HT-29 (cell line): ENCODE results near the gene HDDC3. TPM values are rescaled to one million over a fixed set of nuclear protein-coding genes. Genes with fewer than 3 reads are reported as not detected.
A peak's percentile ranks its signal among the peaks of the same experiment; 100 is the strongest.

Experiments used
- DNase-seq: peaks from one replicate; pipeline ENCODE4 v3.0.0-alpha.2; 2015; ENCODE audit warnings: low spot score
- total RNA-seq: library from RNA; depleted of rRNA; stranded (reverse); fragments of >200 nt; shearing (Covaris generic); gene quantifications from 2 replicates; pipeline ENCODE4 v1.2.3, GENCODE V29; 2014; rRNA removed

Gene HDDC3, protein sequence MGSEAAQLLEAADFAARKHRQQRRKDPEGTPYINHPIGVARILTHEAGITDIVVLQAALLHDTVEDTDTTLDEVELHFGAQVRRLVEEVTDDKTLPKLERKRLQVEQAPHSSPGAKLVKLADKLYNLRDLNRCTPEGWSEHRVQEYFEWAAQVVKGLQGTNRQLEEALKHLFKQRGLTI
- 41.1 and 45.7 TPM in 2 replicates for total RNA-seq

GRCh38 chr15:90931828-90932659, at the start of gene HDDC3:
HDDC3 (minus strand) TSS chr15:90932549; CDS start chr15:90932540, 9 bp downstream.
- peak; percentile 96 for DNase-seq

GRCh38 chr15:90982135-90982534, 49.8 kb upstream of the HDDC3 start:
- DNase-seq, result no peak

DNA sequence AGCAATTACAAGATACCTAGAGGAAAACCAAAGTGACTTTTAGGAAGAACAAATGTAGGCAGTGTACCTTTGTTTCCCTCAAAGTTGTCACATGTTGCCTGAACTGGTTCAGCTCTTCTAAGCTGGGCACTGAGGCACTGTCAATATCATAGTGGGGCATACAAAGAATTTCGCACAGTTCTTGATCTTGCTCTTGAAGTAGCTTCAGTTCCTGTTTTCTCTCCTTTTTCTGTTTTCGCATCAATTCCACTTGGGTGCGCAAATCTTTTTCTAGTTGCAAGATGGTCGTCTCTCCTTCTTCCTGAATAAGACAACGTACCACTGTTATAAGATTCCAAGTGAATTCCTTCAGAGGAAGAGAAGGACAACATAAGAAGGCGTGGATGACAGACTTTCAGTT, 49.3 kb upstream of the HDDC3 start:
- DNase-seq, result no peak

DNA sequence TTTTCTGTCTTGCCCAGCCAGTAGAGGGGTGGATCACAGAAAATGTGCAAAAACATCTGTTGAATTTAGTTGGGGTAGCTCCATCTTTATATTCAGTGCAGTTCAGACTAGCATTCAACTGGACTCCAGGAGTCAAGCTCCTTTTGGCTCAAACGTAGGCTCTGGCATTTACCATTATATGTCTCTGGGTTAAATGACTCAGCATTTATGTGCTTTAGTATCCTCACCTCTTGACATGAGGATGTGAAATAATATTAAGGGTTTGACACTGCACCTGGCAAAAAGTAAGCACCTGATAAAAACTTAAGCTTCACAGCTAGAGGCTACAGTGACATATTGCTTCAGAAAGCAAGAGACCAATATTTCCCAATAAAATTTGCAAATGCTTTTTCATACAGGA, 47.2 kb upstream of the HDDC3 start:
- no peak for DNase-seq

- no peak for DNase-seq
Measured at GRCh38 chr15:90974216-90974615, 41.9 kb upstream of the HDDC3 start.

GRCh38 chr15:90972133-90972532, 39.8 kb upstream of the HDDC3 start:
- DNase-seq, result no peak

GRCh38 chr15:90970274-90970673, 37.9 kb upstream of the HDDC3 start:
- DNase-seq, result no peak

GRCh38 chr15:90968434-90968833, 36.1 kb upstream of the HDDC3 start:
- no peak for DNase-seq

GRCh38 chr15:90967206-90967605, 34.9 kb upstream of the HDDC3 start:
- no peak for DNase-seq

DNA sequence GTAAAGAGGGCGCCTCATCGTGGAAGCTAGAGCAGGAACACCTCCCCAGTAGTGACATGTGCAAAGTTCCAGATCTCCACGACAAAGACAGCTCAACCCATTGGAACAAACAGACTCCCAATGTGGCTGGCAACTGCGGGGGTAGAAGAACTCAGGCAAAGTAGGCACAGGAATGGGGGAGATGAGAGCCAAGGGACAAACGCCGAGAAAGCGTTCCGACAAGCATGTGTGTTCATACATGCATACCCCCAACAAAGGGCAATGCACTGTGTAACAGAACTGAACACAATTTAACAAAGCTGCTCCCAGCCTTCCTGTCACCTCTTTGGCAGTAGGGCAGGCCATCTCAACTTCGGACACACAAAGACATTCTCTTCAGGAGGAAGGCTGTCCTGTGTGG, 33.9 kb upstream of the HDDC3 start:
- no peak for DNase-seq

- DNase-seq, result no peak
Measured at GRCh38 chr15:90962021-90962420, 29.7 kb upstream of the HDDC3 start.

DNA sequence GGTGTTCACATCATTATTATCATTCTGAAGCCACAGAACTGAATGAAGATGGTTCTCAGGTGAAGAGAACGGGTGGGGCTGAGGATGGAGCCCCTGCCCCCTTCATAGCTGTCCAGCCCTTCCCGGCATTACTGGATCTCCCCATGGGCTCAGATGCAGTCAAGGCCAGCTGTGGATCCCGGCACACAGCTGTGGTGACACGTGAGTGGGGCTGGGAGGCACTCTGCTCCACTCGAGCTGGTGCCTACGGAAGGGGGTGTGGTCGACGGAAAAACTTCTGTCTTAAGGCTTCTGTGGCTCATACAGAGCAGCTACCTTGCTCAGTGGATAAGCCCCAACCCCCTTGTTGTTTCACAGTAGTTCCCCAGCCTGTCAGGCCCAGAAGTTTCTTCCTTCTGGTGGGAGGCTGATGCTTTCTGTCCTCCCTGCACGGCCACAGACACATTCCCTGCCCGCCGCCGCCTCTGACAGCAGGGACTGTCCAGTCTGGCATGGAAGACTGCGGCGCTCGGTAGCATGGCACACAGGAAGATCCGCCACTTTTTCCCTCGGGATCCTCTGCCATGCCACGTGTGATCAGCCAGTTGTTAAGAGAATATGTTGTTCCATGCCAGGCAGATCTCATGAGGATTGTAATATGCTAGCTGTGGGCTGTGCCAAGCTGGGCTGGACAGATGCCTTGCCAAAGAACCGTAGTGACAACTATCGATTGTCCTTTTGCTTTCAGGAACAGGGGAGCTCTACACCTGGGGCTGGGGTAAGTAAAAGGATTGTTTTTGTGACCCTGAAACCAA, 28.1 kb upstream of the HDDC3 start:
- no peak for DNase-seq

GRCh38 chr15:90959894-90960293, 27.5 kb upstream of the HDDC3 start:
- DNase-seq, result no peak

GRCh38 chr15:90959028-90959595, 26.8 kb upstream of the HDDC3 start:
- DNase-seq, result no peak

DNA sequence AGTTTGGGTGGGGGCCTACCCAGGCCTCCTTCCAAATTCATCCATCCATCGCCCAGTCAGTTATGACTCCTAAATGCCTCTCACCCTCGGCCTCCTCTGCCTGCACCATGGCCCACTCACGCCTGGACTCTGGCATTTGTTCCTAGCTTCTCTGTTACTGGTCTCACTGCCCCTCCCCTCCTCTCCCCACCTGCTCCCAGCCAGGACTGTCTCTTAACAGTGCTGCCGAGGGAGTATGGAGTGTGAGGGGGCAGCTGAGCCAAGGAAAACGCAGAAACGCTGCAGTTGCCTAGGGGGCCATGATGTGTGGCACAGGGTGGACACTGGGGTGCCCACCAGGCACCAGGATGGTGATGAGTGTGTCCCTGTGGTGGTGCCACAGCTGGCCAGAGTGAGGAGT, 25.4 kb upstream of the HDDC3 start:
- no peak for DNase-seq

GRCh38 chr15:90957031-90957790, 24.9 kb upstream of the HDDC3 start:
- DNase-seq, result no peak

- DNase-seq, result peak; percentile 79
Measured at GRCh38 chr15:90956274-90957030, 24.1 kb upstream of the HDDC3 start.

- DNase-seq, result peak; percentile 68
Measured at GRCh38 chr15:90955624-90956273, 23.4 kb upstream of the HDDC3 start.

DNA sequence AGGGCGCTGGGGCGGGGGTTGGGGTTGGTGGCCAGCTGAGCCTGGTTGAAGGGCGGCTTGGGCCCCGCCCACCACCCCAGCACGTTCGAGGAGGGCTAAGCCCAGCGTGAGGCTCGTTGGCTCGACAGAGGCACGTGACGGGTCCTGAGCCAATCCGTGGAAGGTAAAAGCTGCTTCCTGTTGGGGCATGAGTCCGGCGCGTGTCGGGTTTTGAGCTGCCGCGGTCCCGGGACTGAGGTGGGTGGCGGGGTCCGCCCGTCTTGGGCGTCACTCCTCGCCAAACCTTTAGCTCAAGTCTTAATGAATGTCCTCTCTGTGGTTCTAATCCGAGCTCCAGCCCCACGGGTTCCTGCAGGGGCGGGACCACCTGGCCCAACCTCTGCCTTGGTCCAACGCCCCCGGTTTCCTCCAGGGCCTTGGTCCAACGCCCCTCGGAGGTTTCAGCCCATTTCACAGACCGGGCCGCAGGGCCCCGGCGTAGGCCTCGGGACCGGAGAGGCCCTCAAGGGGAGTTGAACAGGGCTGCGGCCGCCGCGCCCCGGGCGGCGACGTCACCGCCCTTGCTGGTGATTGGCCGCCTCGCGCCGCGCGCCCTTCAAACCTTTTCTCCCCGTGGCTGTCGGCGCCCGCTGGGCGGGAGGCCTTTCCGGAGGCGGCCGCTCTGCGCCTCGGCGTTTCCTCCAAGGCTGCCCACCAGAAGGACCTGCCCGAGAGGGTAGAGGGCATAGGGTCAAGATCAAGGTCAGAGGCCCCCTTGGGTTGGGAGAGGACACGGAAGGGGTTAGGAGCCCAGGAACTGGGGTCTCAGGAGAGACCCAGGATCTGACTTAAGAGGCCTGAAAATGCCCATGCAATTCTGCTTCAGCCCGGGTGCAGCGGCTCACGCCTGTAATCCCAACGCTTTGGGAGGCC, 22.6 kb upstream of the HDDC3 start, which contains the start of gene RCCD1:
Gene RCCD1 (plus strand): TSS at position 173 of the 912 bp plus-strand sequence. CDS start 1,851 bp downstream, outside the sequence.
- DNase-seq, result peak; percentile 99
